DOHH2 (cell line): ENCODE results near the gene ZNF12.

ENCODE experiments used
- EZH2phosphoT487 ChIP-seq: fragments of 200-600 bp; sonication (generic); IDR thresholded peaks from 2 replicates; pipeline ENCODE4 v1.6.1; 2017; ENCODE audit warnings: borderline replicate concordance, mild to moderate bottlenecking, antibody characterized with exemption, low read length, moderate library complexity, mixed read lengths
- TF ChIP-seq, protein P1 (sequence below): fragments of 200-600 bp; sonication (generic); IDR thresholded peaks from one replicate; pipeline ENCODE4 v1.5.1; 2014; ENCODE audit warnings: antibody characterized with exemption, mild to moderate bottlenecking, low read depth, low read length; ENCODE audit not compliant: poor library complexity, severe bottlenecking

DNA sequence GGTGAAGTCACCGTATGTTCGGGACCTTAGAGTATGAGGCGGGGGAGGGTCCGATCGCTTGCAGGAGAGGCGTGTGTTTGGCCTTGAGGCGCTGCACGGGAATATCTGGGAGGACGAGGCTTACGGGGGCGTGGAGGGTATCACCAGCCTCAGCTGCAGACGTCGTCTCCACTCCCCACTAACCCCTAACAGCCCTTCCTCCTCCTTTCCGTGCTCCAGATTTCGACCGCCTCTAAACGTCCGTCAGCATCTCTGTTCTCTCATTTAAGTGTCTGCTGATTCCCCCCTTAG, 23.5 kb upstream of the ZNF12 start:
- TF ChIP-seq, protein P1, sequence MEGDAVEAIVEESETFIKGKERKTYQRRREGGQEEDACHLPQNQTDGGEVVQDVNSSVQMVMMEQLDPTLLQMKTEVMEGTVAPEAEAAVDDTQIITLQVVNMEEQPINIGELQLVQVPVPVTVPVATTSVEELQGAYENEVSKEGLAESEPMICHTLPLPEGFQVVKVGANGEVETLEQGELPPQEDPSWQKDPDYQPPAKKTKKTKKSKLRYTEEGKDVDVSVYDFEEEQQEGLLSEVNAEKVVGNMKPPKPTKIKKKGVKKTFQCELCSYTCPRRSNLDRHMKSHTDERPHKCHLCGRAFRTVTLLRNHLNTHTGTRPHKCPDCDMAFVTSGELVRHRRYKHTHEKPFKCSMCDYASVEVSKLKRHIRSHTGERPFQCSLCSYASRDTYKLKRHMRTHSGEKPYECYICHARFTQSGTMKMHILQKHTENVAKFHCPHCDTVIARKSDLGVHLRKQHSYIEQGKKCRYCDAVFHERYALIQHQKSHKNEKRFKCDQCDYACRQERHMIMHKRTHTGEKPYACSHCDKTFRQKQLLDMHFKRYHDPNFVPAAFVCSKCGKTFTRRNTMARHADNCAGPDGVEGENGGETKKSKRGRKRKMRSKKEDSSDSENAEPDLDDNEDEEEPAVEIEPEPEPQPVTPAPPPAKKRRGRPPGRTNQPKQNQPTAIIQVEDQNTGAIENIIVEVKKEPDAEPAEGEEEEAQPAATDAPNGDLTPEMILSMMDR, result no peak
- TF ChIP-seq EZH2phosphoT487, result no peak
